MM.1S (cell line): Measurements from ENCODE around the gene MTREX.

Source experiments
- EZH2 ChIP-seq: fragments of 300-600 bp; sonication (generic); optimal IDR thresholded peaks from 2 replicates; pipeline ENCODE3; 2017; ENCODE audit warnings: low read depth, mild to moderate bottlenecking, antibody characterized with exemption, low read length, mixed read lengths
- EZH2phosphoT487 ChIP-seq: fragments of 300-600 bp; sonication (generic); IDR thresholded peaks from 2 replicates; pipeline ENCODE4 v1.6.1; 2018; ENCODE audit warnings: antibody characterized with exemption, low read length
- TF ChIP-seq, protein P1 (sequence below): fragments of 300-600 bp; sonication (generic); IDR thresholded peaks from 2 replicates; pipeline ENCODE4 v1.5.1; 2016; ENCODE audit warnings: antibody characterized with exemption, low read length, mixed read lengths

DNA sequence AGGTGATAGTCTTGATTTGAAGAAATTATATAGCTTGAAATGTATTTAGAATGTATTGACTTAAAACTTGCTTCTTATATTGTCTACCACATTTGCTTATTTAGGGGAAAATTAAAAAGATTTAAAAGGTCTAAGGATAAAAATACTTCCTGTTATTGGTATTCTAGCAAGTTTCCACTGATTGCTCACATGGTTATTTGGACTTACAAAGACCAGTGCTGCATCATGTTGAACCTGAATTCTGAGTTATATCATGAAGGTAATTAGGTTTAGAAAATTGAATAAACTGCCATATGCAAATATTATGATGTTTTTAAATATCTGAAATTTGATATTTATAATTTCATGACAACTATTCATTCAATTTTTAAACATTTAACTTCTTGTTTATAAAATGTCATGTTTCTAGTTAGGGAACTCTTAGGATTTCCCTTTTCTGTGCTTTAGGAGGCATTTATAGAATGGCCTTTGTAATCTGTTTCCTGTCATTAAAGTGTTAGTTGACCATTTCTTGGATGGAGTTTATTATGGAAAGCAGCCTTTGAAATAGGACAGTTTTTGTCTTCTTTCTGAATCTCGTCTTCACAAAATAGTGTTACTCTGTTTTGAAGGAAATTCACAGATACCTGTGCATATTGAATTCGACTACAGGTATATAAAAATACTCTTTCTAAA is 85.8 kb downstream of the MTREX start:
- TF ChIP-seq, protein P1, sequence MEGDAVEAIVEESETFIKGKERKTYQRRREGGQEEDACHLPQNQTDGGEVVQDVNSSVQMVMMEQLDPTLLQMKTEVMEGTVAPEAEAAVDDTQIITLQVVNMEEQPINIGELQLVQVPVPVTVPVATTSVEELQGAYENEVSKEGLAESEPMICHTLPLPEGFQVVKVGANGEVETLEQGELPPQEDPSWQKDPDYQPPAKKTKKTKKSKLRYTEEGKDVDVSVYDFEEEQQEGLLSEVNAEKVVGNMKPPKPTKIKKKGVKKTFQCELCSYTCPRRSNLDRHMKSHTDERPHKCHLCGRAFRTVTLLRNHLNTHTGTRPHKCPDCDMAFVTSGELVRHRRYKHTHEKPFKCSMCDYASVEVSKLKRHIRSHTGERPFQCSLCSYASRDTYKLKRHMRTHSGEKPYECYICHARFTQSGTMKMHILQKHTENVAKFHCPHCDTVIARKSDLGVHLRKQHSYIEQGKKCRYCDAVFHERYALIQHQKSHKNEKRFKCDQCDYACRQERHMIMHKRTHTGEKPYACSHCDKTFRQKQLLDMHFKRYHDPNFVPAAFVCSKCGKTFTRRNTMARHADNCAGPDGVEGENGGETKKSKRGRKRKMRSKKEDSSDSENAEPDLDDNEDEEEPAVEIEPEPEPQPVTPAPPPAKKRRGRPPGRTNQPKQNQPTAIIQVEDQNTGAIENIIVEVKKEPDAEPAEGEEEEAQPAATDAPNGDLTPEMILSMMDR, result no peak
- TF ChIP-seq EZH2 (no peak), EZH2phosphoT487 (no peak)
